GM18858 (cell line): Measurements from ENCODE around the gene ZGLP1.

ENCODE experiments used
- ATAC-seq: cut with Tn5 transposase; IDR thresholded peaks from one replicate; pipeline ENCODE4 v1.9.1; 2021; ENCODE audit not compliant: unreplicated experiment

Gene ZGLP1

DNA sequence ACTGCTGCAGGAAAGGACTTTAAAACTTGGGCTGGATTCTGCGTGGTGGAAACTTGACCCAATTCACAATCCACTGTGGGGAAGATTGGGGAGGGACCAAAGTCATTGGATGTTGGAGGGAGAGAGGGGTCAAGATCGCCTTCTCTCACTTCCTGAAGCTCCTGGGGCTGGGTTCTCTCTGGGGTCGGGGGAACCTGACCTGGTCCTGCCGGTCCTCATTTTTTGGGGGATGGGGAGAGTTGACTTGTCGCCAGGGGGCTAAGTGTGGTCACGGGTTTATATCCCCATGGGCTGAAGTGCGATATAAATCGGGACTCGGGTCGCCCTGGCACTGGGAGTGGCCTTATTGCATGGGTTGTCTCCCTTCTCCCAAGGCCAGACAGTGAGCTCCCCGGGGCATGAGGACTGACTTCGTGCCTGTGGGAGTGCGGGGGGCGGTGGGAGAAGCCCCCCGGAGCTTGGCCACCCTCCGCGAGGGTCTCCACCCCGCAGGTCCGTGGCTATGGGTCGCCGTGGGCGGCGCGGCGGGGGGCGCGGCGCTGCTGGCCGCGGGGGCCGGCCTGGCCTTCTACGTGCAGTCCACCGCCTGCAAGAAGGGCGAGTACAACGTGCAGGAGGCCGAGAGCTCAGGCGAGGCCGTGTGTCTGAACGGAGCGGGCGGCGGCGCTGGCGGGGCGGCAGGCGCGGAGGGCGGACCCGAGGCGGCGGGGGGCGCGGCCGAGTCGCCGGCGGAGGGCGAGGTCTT, 13.6 kb downstream of the ZGLP1 start:
- ATAC-seq = no peak

DNA sequence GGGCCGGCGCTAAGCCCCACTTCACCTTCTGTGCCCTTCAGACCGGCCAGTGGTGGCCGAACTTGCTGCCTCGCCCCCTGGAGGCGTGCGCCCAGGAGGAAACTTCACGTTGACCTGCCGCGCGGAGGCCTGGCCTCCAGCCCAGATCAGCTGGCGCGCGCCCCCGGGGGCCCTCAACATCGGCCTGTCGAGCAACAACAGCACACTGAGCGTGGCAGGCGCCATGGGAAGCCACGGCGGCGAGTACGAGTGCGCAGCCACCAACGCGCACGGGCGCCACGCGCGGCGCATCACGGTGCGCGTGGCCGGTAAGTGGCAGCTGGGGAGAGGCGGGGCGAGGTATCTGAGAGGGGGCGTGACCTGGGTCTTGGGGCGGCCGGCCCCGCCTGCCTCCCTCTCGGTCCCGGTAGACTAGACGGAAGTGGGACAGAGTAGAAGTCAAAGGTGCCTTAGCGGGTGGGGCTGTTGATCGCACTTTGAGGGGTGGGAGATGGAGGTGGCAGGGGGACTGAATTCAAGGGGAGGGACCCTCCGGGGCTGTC, 14.2 kb downstream of the ZGLP1 start:
- ATAC-seq = no peak

DNA sequence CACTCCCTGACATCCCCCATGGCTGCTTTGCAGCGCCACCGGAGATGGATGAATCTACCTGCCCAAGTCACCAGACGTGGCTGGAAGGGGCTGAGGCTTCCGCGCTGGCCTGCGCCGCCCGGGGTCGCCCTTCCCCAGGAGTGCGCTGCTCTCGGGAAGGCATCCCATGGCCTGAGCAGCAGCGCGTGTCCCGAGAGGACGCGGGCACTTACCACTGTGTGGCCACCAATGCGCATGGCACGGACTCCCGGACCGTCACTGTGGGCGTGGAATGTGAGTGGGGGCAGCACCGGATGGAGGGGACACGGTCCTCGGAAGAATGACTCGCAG, 15.3 kb downstream of the ZGLP1 start:
- ATAC-seq = no peak

DNA sequence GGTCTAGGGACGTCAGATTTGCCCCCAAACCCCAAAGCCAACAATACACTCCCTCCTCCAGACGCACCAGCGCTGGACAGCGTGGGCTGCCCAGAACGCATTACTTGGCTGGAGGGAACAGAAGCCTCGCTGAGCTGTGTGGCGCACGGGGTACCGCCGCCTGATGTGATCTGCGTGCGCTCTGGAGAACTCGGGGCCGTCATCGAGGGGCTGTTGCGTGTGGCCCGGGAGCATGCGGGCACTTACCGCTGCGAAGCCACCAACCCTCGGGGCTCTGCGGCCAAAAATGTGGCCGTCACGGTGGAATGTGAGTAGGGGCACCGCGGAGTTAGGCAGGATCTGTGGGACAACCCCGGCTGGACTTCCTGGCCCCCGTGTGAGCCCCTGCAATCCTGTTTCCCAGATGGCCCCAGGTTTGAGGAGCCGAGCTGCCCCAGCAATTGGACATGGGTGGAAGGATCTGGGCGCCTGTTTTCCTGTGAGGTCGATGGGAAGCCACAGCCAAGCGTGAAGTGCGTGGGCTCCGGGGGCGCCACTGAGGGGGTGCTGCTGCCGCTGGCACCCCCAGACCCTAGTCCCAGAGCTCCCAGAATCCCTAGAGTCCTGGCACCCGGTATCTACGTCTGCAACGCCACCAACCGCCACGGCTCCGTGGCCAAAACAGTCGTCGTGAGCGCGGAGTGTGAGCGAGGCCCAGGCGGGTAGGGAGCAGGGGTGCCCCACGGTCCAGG, 15.8 kb downstream of the ZGLP1 start:
- no peak for ATAC-seq

DNA sequence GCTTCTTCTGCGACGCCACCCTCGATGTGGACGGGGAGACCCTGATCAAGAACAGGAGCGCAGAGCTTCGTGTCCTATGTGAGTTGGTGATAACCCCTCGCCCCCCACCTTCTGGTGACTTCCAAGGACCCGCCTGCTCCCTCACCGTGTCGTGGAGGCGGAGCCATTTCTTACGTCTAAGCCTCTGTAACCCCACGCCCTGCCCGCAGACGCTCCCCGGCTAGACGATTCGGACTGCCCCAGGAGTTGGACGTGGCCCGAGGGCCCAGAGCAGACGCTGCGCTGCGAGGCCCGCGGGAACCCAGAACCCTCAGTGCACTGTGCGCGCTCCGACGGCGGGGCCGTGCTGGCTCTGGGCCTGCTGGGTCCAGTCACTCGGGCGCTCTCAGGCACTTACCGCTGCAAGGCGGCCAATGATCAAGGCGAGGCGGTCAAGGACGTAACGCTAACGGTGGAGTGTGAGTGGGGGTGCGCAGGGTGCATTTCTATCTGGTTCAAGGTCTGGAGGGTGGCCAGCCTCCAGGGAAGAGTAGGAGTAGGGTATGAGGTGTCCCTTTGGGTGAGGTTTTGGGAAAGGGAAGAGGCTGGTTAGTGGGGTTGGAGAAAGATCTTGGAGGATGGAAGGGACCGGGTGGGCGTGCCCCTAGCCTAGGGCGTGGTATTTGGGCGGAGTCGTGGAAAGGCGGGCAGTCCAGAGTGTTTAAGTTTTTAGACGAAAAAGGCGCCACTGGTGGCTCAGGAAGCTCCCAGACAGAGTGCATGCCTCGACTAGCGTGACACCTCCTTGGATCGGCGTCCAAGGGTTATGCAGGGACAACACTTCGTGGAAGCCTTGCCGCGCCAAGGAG, 16.6 kb downstream of the ZGLP1 start:
- ATAC-seq = no peak

DNA sequence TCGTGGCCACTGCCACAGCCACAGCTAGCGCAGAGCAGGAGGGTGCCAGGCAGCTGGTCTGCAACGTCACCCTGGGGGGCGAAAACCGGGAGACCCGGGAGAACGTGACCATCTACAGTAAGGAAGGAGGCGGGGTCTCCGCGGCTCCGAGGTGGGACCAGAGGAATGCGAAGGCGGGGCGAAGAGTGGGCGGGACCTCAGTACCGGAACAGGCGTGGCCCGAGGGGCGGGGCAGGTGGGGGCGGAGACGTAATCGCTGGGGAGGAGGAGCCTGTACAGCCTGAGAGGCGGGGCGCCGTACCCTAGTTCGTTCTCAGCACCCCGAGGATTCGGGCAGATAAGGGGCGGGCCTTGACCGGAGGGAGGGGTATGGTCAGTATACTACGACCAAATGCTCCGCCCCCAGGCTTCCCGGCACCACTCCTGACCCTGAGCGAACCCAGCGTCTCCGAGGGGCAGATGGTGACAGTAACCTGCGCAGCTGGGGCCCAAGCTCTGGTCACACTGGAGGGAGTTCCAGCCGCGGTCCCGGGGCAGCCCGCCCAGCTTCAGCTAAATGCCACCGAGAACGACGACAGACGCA, 17.3 kb downstream of the ZGLP1 start:
- no peak for ATAC-seq

DNA sequence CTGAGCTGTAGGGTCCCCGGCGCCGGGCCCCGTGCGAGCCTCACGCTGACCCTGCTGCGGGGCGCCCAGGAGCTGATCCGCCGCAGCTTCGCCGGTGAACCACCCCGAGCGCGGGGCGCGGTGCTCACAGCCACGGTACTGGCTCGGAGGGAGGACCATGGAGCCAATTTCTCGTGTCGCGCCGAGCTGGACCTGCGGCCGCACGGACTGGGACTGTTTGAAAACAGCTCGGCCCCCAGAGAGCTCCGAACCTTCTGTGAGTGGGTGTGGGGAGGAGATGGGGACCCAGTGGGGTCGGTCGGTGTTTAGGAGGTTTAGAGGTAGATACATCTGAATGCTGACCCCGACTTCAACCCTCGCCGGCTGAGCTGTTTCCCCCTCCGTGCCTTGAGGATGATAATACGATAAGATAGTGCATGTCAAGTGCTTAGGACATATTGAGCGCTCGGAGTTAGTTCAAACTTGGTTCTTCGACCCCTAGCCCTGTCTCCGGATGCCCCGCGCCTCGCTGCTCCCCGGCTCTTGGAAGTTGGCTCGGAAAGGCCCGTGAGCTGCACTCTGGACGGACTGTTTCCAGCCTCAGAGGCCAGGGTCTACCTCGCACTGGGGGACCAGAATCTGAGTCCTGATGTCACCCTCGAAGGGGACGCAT, 17.9 kb downstream of the ZGLP1 start:
- no peak for ATAC-seq

DNA sequence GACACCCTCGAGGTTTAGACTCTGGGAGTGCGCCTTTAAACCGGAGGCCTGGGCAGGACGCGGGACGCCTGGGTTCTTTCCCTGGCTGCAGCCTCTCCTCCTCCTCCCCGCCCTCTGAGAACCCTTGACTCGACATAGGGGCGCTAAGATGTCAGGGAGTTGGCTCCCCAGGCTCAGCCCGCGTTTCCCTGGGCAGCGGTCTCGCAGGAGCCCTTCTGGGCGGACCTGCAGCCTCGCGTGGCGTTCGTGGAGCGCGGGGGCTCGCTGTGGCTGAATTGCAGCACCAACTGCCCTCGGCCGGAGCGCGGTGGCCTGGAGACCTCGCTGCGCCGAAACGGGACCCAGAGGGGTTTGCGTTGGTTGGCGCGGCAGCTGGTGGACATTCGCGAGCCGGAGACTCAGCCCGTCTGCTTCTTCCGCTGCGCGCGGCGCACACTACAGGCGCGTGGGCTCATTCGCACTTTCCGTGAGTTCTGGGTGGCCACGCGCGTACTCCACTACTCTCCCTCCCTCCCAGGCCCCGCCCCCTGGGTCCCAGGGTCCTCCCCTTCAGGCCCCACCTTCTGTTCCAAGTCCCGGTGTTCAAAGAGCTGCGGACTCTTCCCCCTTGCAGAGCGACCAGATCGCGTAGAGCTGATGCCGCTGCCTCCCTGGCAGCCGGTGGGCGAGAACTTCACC, 18.6 kb downstream of the ZGLP1 start:
- ATAC-seq = no peak

DNA sequence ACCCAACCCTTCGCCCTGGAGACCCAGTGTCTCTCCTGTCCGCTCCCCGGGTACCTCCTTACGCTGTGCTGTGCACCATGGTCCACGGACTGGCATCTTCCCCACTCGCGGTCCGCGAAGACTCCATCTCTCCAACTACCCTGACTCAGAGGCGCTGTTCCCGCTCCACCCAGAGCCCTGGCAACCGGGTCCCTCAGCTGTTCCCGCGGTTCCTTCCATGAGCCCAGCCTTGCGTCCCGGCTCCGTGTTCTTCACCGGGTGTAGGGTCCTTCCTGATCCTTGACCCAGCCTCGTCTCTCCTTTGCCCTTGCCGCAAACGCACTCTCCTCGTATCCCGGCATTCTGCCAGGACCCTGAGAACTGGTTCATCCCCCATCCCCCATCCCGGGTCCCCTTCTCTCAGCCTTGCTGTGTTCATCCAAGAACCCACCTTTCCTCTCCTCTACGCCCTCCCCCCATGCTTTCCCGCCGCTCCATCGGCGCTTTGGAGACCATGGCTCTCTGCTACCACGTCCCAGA, 19.2 kb downstream of the ZGLP1 start:
- no peak for ATAC-seq

DNA sequence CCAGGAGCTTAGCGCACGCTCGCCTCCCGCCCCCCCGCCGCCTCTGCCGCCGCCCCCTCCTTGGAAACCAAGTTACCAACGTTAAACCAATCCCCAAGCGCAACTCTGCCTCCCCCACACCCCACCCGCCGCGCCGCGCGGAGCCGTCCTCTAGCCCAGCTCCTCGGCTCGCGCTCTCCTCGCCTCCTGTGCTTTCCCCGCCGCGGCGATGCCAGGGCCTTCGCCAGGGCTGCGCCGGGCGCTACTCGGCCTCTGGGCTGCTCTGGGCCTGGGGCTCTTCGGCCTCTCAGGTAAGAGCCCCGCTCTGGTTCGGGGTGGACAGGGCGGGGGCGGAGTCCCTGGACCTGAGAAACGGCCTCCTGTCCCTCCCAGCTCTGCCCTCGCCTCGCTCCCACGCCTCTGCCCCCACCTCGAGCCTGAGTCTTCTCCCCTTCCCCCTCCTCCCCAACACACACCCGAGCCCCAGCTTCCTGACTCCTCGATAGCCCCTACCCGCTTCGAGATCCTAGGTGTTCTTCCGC, 19.7 kb downstream of the ZGLP1 start, which contains the start of gene ICAM5:
TSS of gene ICAM5 (plus strand) at position 117 of the 521 bp plus-strand sequence. CDS start at position 209, 92 bp downstream.
- no peak for ATAC-seq

DNA sequence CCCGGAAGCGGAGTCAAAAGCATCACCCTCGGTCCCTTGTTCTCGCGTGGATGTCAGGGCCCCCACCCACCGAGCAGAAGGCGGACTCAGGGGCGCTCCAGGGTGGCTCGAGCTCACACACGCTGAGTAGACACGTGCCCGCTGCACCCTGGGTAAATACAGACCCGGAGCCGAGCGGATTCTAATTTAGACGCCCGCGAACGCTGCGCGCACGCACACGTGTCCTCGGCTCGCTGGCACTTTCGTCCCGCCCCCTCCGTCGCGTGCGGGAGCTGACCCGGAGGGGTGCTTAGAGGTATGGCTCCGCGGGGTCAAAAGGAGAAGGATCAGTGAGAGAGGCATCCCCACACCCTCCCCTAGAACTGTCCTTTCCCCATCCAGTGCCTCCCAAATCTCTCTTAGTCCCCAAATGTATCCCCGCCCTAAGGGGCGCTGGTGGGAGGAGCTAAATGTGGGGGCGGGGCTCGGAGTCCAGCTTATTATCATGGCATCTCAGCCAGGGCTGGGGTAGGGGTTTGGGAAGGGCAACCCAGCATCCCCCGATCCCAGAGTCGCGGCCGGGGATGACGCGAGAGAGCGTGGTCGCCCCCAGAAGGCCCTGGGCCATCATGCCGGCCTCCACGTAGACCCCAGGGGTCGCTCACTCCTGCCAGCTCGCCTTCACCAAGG, 20.3 kb downstream of the ZGLP1 start:
- ATAC-seq = no peak

DNA sequence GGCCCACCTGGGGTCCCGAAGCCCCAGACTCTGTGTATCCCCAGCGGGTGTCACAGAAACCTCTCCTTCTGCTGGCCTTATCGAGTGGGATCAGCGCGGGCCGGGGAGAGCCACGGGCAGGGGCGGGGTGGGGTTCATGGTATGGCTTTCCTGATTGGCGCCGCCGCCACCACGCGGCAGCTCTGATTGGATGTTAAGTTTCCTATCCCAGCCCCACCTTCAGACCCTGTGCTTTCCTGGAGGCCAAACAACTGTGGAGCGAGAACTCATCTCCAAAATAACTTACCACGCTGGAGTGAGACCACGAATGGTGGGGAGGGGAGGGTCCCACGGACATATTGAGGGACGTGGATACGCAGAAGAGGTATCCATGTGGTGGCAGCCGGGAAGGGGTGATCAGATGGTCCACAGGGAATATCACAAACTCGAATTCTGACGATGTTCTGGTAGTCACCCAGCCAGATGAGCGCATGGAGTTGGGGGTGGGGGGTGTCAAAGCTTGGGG, 20.9 kb downstream of the ZGLP1 start:
- ATAC-seq = no peak

DNA sequence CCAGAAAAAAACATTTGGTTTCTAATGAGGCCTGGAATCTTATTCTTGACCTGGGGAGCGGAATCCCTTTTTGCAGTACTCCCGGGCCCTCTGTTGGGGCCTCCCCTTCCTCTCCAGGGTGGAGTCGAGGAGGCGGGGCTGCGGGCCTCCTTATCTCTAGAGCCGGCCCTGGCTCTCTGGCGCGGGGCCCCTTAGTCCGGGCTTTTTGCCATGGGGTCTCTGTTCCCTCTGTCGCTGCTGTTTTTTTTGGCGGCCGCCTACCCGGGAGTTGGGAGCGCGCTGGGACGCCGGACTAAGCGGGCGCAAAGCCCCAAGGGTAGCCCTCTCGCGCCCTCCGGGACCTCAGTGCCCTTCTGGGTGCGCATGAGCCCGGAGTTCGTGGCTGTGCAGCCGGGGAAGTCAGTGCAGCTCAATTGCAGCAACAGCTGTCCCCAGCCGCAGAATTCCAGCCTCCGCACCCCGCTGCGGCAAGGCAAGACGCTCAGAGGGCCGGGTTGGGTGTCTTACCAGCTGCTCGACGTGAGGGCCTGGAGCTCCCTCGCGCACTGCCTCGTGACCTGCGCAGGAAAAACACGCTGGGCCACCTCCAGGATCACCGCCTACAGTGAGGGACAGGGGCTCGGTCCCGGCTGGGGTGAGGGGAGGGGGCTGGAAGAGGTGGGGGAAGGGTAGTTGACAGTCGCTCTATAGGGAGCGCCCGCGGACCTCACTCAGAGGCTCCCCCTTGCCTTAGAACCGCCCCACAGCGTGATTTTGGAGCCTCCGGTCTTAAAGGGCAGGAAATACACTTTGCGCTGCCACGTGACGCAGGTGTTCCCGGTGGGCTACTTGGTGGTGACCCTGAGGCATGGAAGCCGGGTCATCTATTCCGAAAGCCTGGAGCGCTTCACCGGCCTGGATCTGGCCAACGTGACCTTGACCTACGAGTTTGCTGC, 22.5 kb downstream of the ZGLP1 start, which contains the start of gene ICAM4:
TSS of gene ICAM4 (plus strand) at position 153 of the 935 bp plus-strand sequence. CDS start at position 211, 58 bp downstream.
- no peak for ATAC-seq

DNA sequence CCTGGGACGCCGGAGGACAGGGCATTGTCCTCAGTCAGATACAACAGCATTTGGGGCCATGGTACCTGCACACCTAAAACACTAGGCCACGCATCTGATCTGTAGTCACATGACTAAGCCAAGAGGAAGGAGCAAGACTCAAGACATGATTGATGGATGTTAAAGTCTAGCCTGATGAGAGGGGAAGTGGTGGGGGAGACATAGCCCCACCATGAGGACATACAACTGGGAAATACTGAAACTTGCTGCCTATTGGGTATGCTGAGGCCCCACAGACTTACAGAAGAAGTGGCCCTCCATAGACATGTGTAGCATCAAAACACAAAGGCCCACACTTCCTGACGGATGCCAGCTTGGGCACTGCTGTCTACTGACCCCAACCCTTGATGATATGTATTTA, 24.2 kb downstream of the ZGLP1 start:
- no peak for ATAC-seq

DNA sequence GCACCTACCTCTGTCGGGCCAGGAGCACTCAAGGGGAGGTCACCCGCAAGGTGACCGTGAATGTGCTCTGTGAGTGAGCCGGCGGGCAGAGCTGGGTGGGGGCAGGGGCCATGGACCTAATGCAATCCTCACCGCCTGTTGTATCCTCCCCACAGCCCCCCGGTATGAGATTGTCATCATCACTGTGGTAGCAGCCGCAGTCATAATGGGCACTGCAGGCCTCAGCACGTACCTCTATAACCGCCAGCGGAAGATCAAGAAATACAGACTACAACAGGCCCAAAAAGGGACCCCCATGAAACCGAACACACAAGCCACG, 24.7 kb downstream of the ZGLP1 start:
- no peak for ATAC-seq

DNA sequence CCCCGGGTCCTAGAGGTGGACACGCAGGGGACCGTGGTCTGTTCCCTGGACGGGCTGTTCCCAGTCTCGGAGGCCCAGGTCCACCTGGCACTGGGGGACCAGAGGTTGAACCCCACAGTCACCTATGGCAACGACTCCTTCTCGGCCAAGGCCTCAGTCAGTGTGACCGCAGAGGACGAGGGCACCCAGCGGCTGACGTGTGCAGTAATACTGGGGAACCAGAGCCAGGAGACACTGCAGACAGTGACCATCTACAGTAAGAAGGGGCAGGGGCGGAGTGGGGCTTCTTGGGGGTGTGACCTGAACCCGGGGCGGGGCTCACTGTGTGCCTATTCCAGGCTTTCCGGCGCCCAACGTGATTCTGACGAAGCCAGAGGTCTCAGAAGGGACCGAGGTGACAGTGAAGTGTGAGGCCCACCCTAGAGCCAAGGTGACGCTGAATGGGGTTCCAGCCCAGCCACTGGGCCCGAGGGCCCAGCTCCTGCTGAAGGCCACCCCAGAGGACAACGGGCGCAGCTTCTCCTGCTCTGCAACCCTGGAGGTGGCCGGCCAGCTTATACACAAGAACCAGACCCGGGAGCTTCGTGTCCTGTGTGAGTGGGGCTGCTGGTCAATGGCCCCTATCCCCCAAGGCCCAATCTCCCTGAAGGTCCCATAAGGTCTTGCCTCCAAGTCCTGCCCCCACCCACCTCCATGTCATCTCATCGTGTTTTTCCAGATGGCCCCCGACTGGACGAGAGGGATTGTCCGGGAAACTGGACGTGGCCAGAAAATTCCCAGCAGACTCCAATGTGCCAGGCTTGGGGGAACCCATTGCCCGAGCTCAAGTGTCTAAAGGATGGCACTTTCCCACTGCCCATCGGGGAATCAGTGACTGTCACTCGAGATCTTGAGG, 25.3 kb downstream of the ZGLP1 start:
- ATAC-seq = no peak
